T follicular helper cell (primary cell): Measurements from ENCODE around the gene DNAJC4.

Source experiments
- DNase-seq: peaks from one replicate; pipeline ENCODE4 v3.0.0-alpha.2; 2020; ENCODE audit warnings: low read depth

Gene DNAJC4

GRCh38 chr11:64278576-64279190 is 48.3 kb downstream of the DNAJC4 start:
- no peak for DNase-seq

- DNase-seq, result no peak
Measured at GRCh38 chr11:64281957-64282770, 51.8 kb downstream of the DNAJC4 start.

- DNase-seq, result no peak
Measured at GRCh38 chr11:64283092-64283491, 52.7 kb downstream of the DNAJC4 start.
